ENCODE measurements around the gene SPRED1. TPM values are rescaled to one million over a fixed set of nuclear protein-coding genes. Genes with fewer than 3 reads are reported as not detected.

The SPRED1 gene
- total and polyA plus RNA-seq, 10 of the 15 experiments (the other 5 are each of a cell fraction or from before 2014, with no cell fraction given) = 0.08 to 2.6 (median 0.22) TPM

GRCh38 chr15:38213356-38213755 lies 39.3 kb upstream of the SPRED1 start:
- no TSS peak for BruUV-seq (replicated peaks)
- DNase-seq (ENCODE audit: low read depth, low spot score) (no peak), FAIRE-seq (no peak), ATAC-seq (no peak)
- Histone ChIP-seq H2AFZ (ENCODE audit: control insufficient read depth, low read depth, low read length) (no peak overlapping the region), H3K36me3 (ENCODE audit: control insufficient read depth in 2 of 2, insufficient read depth in 2 of 2, low read length in 1 of 2) (no peaks in the 10 kb centered on the region), H3K27ac (ENCODE audit: control insufficient read depth, insufficient read depth) (no peak overlapping the region), H3K4me2 (ENCODE audit: control insufficient read depth, insufficient read depth) (no peak overlapping the region), H3K9me3 (replicated peaks; ENCODE audit: control insufficient read depth, insufficient read depth, low read length) (no peaks in the 10 kb centered on the region), H3K79me2 (ENCODE audit: control insufficient read depth, insufficient read depth, low read length) (no peaks in the 10 kb centered on the region), H3K4me1 (ENCODE audit: control insufficient read depth, insufficient read depth, low read length) (no peaks in the 10 kb centered on the region), H4K20me1 (ENCODE audit: control insufficient read depth, insufficient read depth) (no peaks in the 10 kb centered on the region), H3K9ac (ENCODE audit: control insufficient read depth, insufficient read depth, low read length) (no peak overlapping the region), H3K4me3 (no peak overlapping the region), H3K27me3 (replicated peaks in 1 of 2; ENCODE audit: control insufficient read depth in 2 of 2, insufficient read depth in 2 of 2, low read length in 1 of 2) (no peaks in the 10 kb centered on the region)
- WGBS (ENCODE audit: insufficient coverage, insufficient replicate concordance, low lambda C conversion rate, missing lambda C conversion rate) = 42% methylated on average over 2 of the region's 2 CpGs
- RAD21 ChIA-PET (ENCODE audit: unreplicated experiment) = no interaction called here
- POLR2A ChIA-PET = interaction anchor here (0.5 kb wide), 1 partner anchor 15 kb away, joined by 4 read pairs; no protein-coding TSS in a partner anchor
- SMC1A ChIA-PET (ENCODE audit: uncharacterized antibody, unreplicated experiment) = no interaction called here
- in situ Hi-C loops (cut with MboI) (no loop called here), intact Hi-C loops (cut with micrococcal nuclease; ENCODE audit: unreplicated experiment) (no loop called here)
- CTCF ChIA-PET = interaction anchor here (1.2 kb wide), 1 partner anchor 12 kb away, joined by 3 read pairs; no protein-coding TSS in a partner anchor
- TF ChIP-seq CEBPB (IDR thresholded peaks at IDR 0.05; ENCODE audit: borderline replicate concordance in 1 of 2, low read depth in 2 of 2, low read length in 2 of 2) (no peak), SIN3A (IDR thresholded peaks at IDR 0.05; ENCODE audit: low read depth, low read length) (no peak), SREBF2 (IDR thresholded peaks at IDR 0.05; ENCODE audit: low read length) (no peak), JUNB (IDR thresholded peaks at IDR 0.05) (no peak), SREBF1 (IDR thresholded peaks at IDR 0.05; ENCODE audit: low read length) (no peak), RUNX3 (IDR thresholded peaks at IDR 0.05; ENCODE audit: low read length) (no peak), HSF1 (IDR thresholded peaks at IDR 0.05; ENCODE audit: low read depth, low read length) (no peak), PRDM15 (CRISPR knock-in tag; IDR thresholded peaks at IDR 0.05) (no peak), MTA3 (IDR thresholded peaks at IDR 0.05; ENCODE audit: borderline replicate concordance, low read length) (no peak), E4F1 (IDR thresholded peaks at IDR 0.05; ENCODE audit: borderline replicate concordance, partially characterized antibody) (no peak), ZNF687 (IDR thresholded peaks at IDR 0.05) (no peak), SMAD5 (IDR thresholded peaks at IDR 0.05; ENCODE audit: low read depth) (no peak), SUZ12 (IDR thresholded peaks at IDR 0.05; ENCODE audit: unreplicated experiment) (no peak), ESRRA (IDR thresholded peaks at IDR 0.05; ENCODE audit: low read length) (no peak)
